GM12878 (cell line): ENCODE data around the gene HMGXB3. TPM values are rescaled to one million over a fixed set of nuclear protein-coding genes. Genes with fewer than 3 reads are reported as not detected.

Experiments
- ATAC-seq: fragments of 200-7000 bp; cut with Tn5 transposase; 3 replicates; pipeline ENCODE4 v1.9.1; 2020; ENCODE audit warnings: mild to moderate bottlenecking, moderate library complexity
- BruUV-seq: library from RNA; stranded (reverse); fragments of 400-500 nt; replicated peaks from 2 replicates; lab custom pipeline; 2021; lab: Mats Ljungman, UMichigan
- CTCF ChIA-PET: fragments of 300-600 bp; sonication (Branson Sonifier 250); formaldehyde crosslinking; extraction: SDS; loops from one replicate; lab custom pipeline; 2021; ENCODE audit warnings: inconsistent platforms; lab: Yijun Ruan, JAX
- POLR2A ChIA-PET: fragments of 350-600 bp; formaldehyde crosslinking; extraction: SDS; loops from one replicate; lab custom pipeline; 2021; ENCODE audit warnings: inconsistent platforms; lab: Charles Lee
- RAD21 ChIA-PET: fragments of 300-600 bp; sonication (Branson Sonifier 250); formaldehyde crosslinking; loops from one replicate; lab custom pipeline; 2023; ENCODE audit warnings: antibody characterized with exemption; ENCODE audit not compliant: unreplicated experiment; lab: Charles Lee
- SMC1A ChIA-PET: fragments of 300-600 bp; sonication (Branson Sonifier 250); formaldehyde crosslinking; loops from one replicate; lab custom pipeline; 2023; ENCODE audit not compliant: unreplicated experiment, uncharacterized antibody; lab: Charles Lee
- DNase-seq: peaks from one replicate; pipeline ENCODE4 v3.0.0-alpha.2; 2011; ENCODE audit warnings: low read depth, low spot score
- FAIRE-seq: peaks from 3 replicates; lab custom pipeline; 2011; peaks lifted over from hg19 to GRCh38; lab: Jason Lieb, UNC
- H2AFZ ChIP-seq: 2 replicates; pipeline ENCODE4 v1.6.0; 2011; ENCODE audit warnings: low read depth, low read length, control low read depth; ENCODE audit not compliant: control insufficient read depth
- H3K27ac ChIP-seq: 2 replicates; pipeline ENCODE4 v1.5.1; 2011; ENCODE audit warnings: control low read depth; ENCODE audit not compliant: control insufficient read depth, insufficient read depth
- H3K27me3 ChIP-seq, 2 experiments: replicated peaks in 1 of 2; 2 replicates each; pipeline versions ENCODE4 v1.6.0 to v1.6.1; 2011; ENCODE audit warnings: low read length in 1 of 2; ENCODE audit not compliant: control insufficient read depth in 2 of 2, insufficient read depth in 2 of 2
- H3K36me3 ChIP-seq, 2 experiments: 2 replicates each; pipeline ENCODE4 v1.5.1; 2011; ENCODE audit warnings: low read length in 1 of 2; ENCODE audit not compliant: control insufficient read depth in 2 of 2, insufficient read depth in 2 of 2
- H3K4me1 ChIP-seq: 2 replicates; pipeline ENCODE4 v1.6.1; 2011; ENCODE audit warnings: mild to moderate bottlenecking, low read length, moderate library complexity, mixed read lengths; ENCODE audit not compliant: control insufficient read depth, insufficient read depth
- H3K4me2 ChIP-seq: 2 replicates; pipeline ENCODE4 v1.6.0; 2011; ENCODE audit warnings: control low read depth; ENCODE audit not compliant: control insufficient read depth, insufficient read depth
- H3K4me3 ChIP-seq: fragments of 200-600 bp; sonication (generic); 2 replicates; pipeline ENCODE4 v1.5.1; 2016
- H3K79me2 ChIP-seq: 2 replicates; pipeline ENCODE4 v1.6.0; 2011; ENCODE audit warnings: low read length; ENCODE audit not compliant: control insufficient read depth, insufficient read depth
- H3K9ac ChIP-seq: 2 replicates; pipeline ENCODE4 v1.8.0; 2011; ENCODE audit warnings: low read length, control low read depth, mixed read lengths; ENCODE audit not compliant: control insufficient read depth, insufficient read depth
- H3K9me3 ChIP-seq: replicated peaks from 3 replicates; pipeline ENCODE4 v1.5.1; 2011; ENCODE audit warnings: mild to moderate bottlenecking, low read length; ENCODE audit not compliant: control insufficient read depth, insufficient read depth
- H4K20me1 ChIP-seq: 2 replicates; pipeline ENCODE4 v1.6.0; 2011; ENCODE audit not compliant: control insufficient read depth, insufficient read depth
- CBX5 ChIP-seq: sonication (generic); IDR thresholded peaks from 2 replicates; pipeline ENCODE4 v1.6.1; 2016; ENCODE audit warnings: low read depth, moderate library complexity, mild to moderate bottlenecking, inconsistent platforms
- CREM ChIP-seq: IDR thresholded peaks from 2 replicates; pipeline ENCODE4 v1.6.1; 2014; ENCODE audit warnings: antibody characterized with exemption, low read depth
- DPF2 ChIP-seq: fragments of 450-650 bp; IDR thresholded peaks from 2 replicates; pipeline ENCODE4 v1.6.1; 2017; ENCODE audit warnings: mild to moderate bottlenecking
- EZH2 ChIP-seq: IDR thresholded peaks from 2 replicates; pipeline ENCODE4 v1.6.1; 2012; ENCODE audit warnings: low read depth, mild to moderate bottlenecking, control low read depth, inconsistent platforms, low read length, borderline replicate concordance; ENCODE audit not compliant: control insufficient read depth
- FOXK2 ChIP-seq: fragments of 450-650 bp; IDR thresholded peaks from 2 replicates; pipeline ENCODE4 v1.6.1; 2017; ENCODE audit warnings: mild to moderate bottlenecking, moderate library complexity
- FOXM1 ChIP-seq: IDR thresholded peaks from 2 replicates; pipeline ENCODE4 v1.6.1; 2012; ENCODE audit warnings: low read depth, mild to moderate bottlenecking, inconsistent platforms, low read length, moderate library complexity
- HDAC2 ChIP-seq: fragments of 200-600 bp; sonication (generic); IDR thresholded peaks from 2 replicates; pipeline ENCODE4 v1.6.1; 2017
- IRF4 ChIP-seq: IDR thresholded peaks from 2 replicates; pipeline ENCODE4 v1.6.1; 2011; ENCODE audit warnings: low read depth, low read length
- JUNB ChIP-seq: IDR thresholded peaks from 2 replicates; pipeline ENCODE4 v1.6.1; 2016; ENCODE audit warnings: antibody characterized with exemption, mild to moderate bottlenecking
- RB1 ChIP-seq: fragments of 450-650 bp; formaldehyde crosslinking; IDR thresholded peaks from 2 replicates; pipeline ENCODE4 v1.6.1; 2017; ENCODE audit warnings: mild to moderate bottlenecking, borderline replicate concordance
- SMAD1 ChIP-seq: fragments of 450-650 bp; IDR thresholded peaks from 2 replicates; pipeline ENCODE4 v1.6.1; 2018; ENCODE audit warnings: mild to moderate bottlenecking, low read depth; ENCODE audit not compliant: partially characterized antibody
- TBL1XR1 ChIP-seq: IDR thresholded peaks from 2 replicates; pipeline ENCODE4 v1.6.1; 2012; ENCODE audit warnings: low read depth, low read length, improper control_type of control experiment
- YY1 ChIP-seq: IDR thresholded peaks from 2 replicates; pipeline ENCODE4 v1.6.1; 2011; ENCODE audit warnings: low read depth, mild to moderate bottlenecking, low read length
- WGBS: methylation state at CpG from one replicate; pipeline ENCODE4 v1.1.6; 2016; ENCODE audit warnings: low lambda C conversion rate; ENCODE audit not compliant: insufficient replicate concordance, insufficient coverage; ENCODE audit errors: missing lambda C conversion rate; 5-methylcytosine and 5-hydroxymethylcytosine counted together
- in situ Hi-C: fragments of 300-500 bp; cut with MboI; formaldehyde crosslinking; loops from 9 replicates; pipeline ENCODE4 v1.14.3; 2018; ENCODE audit warnings: mixed read lengths
- intact Hi-C: fragments of 100-400 bp; cut with micrococcal nuclease; formaldehyde crosslinking; loops from one replicate; pipeline ENCODE4 v1.14.2; 2022; ENCODE audit not compliant: unreplicated experiment
- polyA plus RNA-seq, 11 experiments: library from polyadenylated mRNA; depleted of rRNA in 4 of 11; unstranded in 6 of 11; stranded (reverse) in 5 of 11; fragments of >200 nt; fragmentation: Nextera tagmentation in 4 of 11; fragmentation: Illumina TruSeq in 1 of 11; extraction: Ambion mirVana in 4 of 11; extraction: Trizol in 1 of 11; gene quantifications; 1 replicate in 1 of 11; 2 replicates in 10 of 11; pipeline versions ENCODE4 v1.2.1 to v1.2.3, GENCODE V29; 2011 to 2016; ENCODE audit warnings: inconsistent platforms in 2 of 11, missing spikeins in 2 of 11, low read depth in 1 of 11
- total RNA-seq, 4 experiments: library from RNA; depleted of rRNA in 3 of 4; stranded (reverse); fragments of >200 nt in 3 of 4; fragmentation: Illumina TruSeq in 1 of 4; extraction: Trizol in 1 of 4; gene quantifications; 2 replicates each; pipeline versions ENCODE4 v1.2.1 to v1.2.3, GENCODE V29; 2013 to 2021
- TF ChIP-seq, protein P1 (sequence below): IDR thresholded peaks from 2 replicates; pipeline ENCODE4 v1.6.1; 2012; ENCODE audit warnings: low read depth, low read length, improper control_type of control experiment
- TF ChIP-seq, protein P2 (sequence below): IDR thresholded peaks from 2 replicates; pipeline ENCODE4 v1.6.1; 2011; ENCODE audit warnings: low read depth, low read length, improper control_type of control experiment, borderline replicate concordance
- TF ChIP-seq, protein P3 (sequence below): fragments of 450-650 bp; formaldehyde crosslinking; IDR thresholded peaks from 2 replicates; pipeline ENCODE4 v1.5.0; 2022; ENCODE audit warnings: mild to moderate bottlenecking, missing genetic modification characterization
- TF ChIP-seq, protein P4 (sequence below): IDR thresholded peaks from 2 replicates; pipeline ENCODE4 v1.6.1; 2012; ENCODE audit warnings: mild to moderate bottlenecking, low read depth, low read length

The HMGXB3 gene
- total and polyA plus RNA-seq, 10 of the 15 experiments (the other 5 are each of a cell fraction or from before 2014, with no cell fraction given) = 1.00 to 42.2 (median 28.1) TPM

DNA sequence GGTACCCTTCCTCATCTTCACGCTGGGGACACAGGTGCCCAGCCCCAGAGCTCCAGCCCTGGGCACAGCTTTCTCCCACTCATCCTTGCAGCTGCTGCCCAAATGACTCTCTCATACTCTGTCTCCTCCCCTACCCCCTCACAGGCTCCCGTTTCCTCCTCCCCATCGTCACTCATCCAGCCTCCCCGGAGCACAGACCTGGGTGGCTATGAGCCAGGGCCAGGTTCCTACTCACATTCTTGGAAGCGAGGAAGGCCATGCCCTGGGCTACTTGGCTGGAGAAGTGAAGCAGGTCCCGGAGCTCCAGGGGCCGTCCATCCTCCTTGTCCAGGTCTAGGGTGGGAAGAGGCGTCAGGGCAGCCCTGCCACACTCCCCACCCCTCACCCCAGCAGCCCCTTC is 56.5 kb downstream of the HMGXB3 start:
- Histone ChIP-seq H3K27me3 (no peaks in the 10 kb centered on the region), H3K36me3 (peaks cover 8 to 23% of the 10 kb centered on the region in 2 experiments; a peak in 3 of 4 replicates), H3K79me2 (no peaks in the 10 kb centered on the region), H4K20me1 (no peaks in the 10 kb centered on the region), H3K9ac (no peak overlapping the region), H3K4me3 (no peak overlapping the region), H3K4me1 (peaks cover 5% of the 10 kb centered on the region; the same call in 1 of the 2 replicates), H3K4me2 (no peak overlapping the region), H2AFZ (no peak overlapping the region), H3K27ac (no peak overlapping the region), H3K9me3 (no peaks in the 10 kb centered on the region)
- ChIA-PET POLR2A (no interaction called here), SMC1A (interaction anchor here (0.6 kb wide), 1 partner anchor 384 kb away, joined by 3 read pairs; no protein-coding TSS in a partner anchor), RAD21 (no interaction called here), CTCF (no interaction called here)
- in situ Hi-C loops (no loop called here), intact Hi-C loops (no loop called here)
- DNase-seq = no peak
- no peak for FAIRE-seq
- no peak for ATAC-seq
- no TSS peak for BruUV-seq
- WGBS = 87% methylated on average over 8 of the region's 8 CpGs
- no peak for TF ChIP-seq CBX5
- TF ChIP-seq FOXK2 = no peak
- TF ChIP-seq, protein P1, sequence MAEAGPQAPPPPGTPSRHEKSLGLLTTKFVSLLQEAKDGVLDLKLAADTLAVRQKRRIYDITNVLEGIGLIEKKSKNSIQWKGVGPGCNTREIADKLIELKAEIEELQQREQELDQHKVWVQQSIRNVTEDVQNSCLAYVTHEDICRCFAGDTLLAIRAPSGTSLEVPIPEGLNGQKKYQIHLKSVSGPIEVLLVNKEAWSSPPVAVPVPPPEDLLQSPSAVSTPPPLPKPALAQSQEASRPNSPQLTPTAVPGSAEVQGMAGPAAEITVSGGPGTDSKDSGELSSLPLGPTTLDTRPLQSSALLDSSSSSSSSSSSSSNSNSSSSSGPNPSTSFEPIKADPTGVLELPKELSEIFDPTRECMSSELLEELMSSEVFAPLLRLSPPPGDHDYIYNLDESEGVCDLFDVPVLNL = no peak
- no peak for TF ChIP-seq HDAC2
- no peak for TF ChIP-seq IRF4
- no peak for TF ChIP-seq JUNB
- TF ChIP-seq FOXM1 = no peak
- no peak for TF ChIP-seq TBL1XR1
- TF ChIP-seq DPF2 = no peak
- TF ChIP-seq, protein P2, sequence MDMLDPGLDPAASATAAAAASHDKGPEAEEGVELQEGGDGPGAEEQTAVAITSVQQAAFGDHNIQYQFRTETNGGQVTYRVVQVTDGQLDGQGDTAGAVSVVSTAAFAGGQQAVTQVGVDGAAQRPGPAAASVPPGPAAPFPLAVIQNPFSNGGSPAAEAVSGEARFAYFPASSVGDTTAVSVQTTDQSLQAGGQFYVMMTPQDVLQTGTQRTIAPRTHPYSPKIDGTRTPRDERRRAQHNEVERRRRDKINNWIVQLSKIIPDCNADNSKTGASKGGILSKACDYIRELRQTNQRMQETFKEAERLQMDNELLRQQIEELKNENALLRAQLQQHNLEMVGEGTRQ = no peak
- TF ChIP-seq, protein P3, sequence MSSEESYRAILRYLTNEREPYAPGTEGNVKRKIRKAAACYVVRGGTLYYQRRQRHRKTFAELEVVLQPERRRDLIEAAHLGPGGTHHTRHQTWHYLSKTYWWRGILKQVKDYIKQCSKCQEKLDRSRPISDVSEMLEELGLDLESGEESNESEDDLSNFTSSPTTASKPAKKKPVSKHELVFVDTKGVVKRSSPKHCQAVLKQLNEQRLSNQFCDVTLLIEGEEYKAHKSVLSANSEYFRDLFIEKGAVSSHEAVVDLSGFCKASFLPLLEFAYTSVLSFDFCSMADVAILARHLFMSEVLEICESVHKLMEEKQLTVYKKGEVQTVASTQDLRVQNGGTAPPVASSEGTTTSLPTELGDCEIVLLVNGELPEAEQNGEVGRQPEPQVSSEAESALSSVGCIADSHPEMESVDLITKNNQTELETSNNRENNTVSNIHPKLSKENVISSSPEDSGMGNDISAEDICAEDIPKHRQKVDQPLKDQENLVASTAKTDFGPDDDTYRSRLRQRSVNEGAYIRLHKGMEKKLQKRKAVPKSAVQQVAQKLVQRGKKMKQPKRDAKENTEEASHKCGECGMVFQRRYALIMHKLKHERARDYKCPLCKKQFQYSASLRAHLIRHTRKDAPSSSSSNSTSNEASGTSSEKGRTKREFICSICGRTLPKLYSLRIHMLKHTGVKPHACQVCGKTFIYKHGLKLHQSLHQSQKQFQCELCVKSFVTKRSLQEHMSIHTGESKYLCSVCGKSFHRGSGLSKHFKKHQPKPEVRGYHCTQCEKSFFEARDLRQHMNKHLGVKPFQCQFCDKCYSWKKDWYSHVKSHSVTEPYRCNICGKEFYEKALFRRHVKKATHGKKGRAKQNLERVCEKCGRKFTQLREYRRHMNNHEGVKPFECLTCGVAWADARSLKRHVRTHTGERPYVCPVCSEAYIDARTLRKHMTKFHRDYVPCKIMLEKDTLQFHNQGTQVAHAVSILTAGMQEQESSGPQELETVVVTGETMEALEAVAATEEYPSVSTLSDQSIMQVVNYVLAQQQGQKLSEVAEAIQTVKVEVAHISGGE = no peak
- TF ChIP-seq SMAD1 = no peak
- no peak for TF ChIP-seq RB1
- no peak for TF ChIP-seq CREM
- TF ChIP-seq, protein P4, sequence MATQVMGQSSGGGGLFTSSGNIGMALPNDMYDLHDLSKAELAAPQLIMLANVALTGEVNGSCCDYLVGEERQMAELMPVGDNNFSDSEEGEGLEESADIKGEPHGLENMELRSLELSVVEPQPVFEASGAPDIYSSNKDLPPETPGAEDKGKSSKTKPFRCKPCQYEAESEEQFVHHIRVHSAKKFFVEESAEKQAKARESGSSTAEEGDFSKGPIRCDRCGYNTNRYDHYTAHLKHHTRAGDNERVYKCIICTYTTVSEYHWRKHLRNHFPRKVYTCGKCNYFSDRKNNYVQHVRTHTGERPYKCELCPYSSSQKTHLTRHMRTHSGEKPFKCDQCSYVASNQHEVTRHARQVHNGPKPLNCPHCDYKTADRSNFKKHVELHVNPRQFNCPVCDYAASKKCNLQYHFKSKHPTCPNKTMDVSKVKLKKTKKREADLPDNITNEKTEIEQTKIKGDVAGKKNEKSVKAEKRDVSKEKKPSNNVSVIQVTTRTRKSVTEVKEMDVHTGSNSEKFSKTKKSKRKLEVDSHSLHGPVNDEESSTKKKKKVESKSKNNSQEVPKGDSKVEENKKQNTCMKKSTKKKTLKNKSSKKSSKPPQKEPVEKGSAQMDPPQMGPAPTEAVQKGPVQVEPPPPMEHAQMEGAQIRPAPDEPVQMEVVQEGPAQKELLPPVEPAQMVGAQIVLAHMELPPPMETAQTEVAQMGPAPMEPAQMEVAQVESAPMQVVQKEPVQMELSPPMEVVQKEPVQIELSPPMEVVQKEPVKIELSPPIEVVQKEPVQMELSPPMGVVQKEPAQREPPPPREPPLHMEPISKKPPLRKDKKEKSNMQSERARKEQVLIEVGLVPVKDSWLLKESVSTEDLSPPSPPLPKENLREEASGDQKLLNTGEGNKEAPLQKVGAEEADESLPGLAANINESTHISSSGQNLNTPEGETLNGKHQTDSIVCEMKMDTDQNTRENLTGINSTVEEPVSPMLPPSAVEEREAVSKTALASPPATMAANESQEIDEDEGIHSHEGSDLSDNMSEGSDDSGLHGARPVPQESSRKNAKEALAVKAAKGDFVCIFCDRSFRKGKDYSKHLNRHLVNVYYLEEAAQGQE = no peak
- no peak for TF ChIP-seq YY1
- TF ChIP-seq EZH2 = no peak
